OCI-LY1 (cell line): ENCODE results near the gene EHBP1L1.

ENCODE experiments used
- H2AFZ ChIP-seq: fragments of 200-600 bp; sonication (generic), shearing (Covaris generic); 2 replicates; pipeline ENCODE4 v1.6.0; 2014; ENCODE audit warnings: antibody characterized with exemption, mild to moderate bottlenecking, low read length
- H3F3A ChIP-seq: fragments of 200-600 bp; sonication (generic), shearing (Covaris generic); 2 replicates; pipeline ENCODE4 v1.6.0; 2014; ENCODE audit warnings: mild to moderate bottlenecking, antibody characterized with exemption, low read length, moderate library complexity; ENCODE audit not compliant: insufficient read depth
- H3K27ac ChIP-seq: fragments of 200-600 bp; sonication (generic); 2 replicates; pipeline ENCODE4 v1.5.1; 2014; ENCODE audit warnings: low read length, mixed run types, mild to moderate bottlenecking, low read depth; ENCODE audit not compliant: poor library complexity, severe bottlenecking
- H3K27me3 ChIP-seq: fragments of 200-600 bp; sonication (generic); 2 replicates; pipeline ENCODE4 v1.6.0; 2014; ENCODE audit warnings: antibody characterized with exemption, mild to moderate bottlenecking, low read length, moderate library complexity; ENCODE audit not compliant: insufficient read depth
- H3K36me3 ChIP-seq: fragments of 200-600 bp; sonication (generic); 2 replicates; pipeline ENCODE4 v1.6.1; 2014; ENCODE audit warnings: mild to moderate bottlenecking, antibody characterized with exemption, low read length, moderate library complexity, mixed read lengths; ENCODE audit not compliant: insufficient read depth
- H3K4me1 ChIP-seq: fragments of 200-600 bp; sonication (generic); 2 replicates; pipeline ENCODE4 v1.5.1; 2014; ENCODE audit warnings: mild to moderate bottlenecking, low read length, moderate library complexity; ENCODE audit not compliant: insufficient read depth, severe bottlenecking
- H3K4me2 ChIP-seq: fragments of 200-600 bp; sonication (generic), shearing (Covaris generic); 2 replicates; pipeline ENCODE4 v1.6.1; 2014; ENCODE audit warnings: low read length
- H3K4me3 ChIP-seq: fragments of 200-600 bp; sonication (generic); 2 replicates; pipeline ENCODE4 v1.5.1; 2014; ENCODE audit warnings: low read length, low read depth, mild to moderate bottlenecking, mixed read lengths; ENCODE audit not compliant: poor library complexity, severe bottlenecking
- H3K79me2 ChIP-seq: fragments of 200-600 bp; shearing (Covaris generic); 2 replicates; pipeline ENCODE4 v1.6.1; 2016; ENCODE audit warnings: mixed run types, low read length, mixed read lengths; ENCODE audit not compliant: insufficient read depth
- H3K9ac ChIP-seq: fragments of 200-600 bp; sonication (generic), shearing (Covaris generic); 2 replicates; pipeline ENCODE4 v1.6.1; 2014; ENCODE audit warnings: mild to moderate bottlenecking, low read length, mixed read lengths
- H3K9me2 ChIP-seq: fragments of 200-600 bp; sonication (generic), shearing (Covaris generic); 2 replicates; pipeline ENCODE4 v1.6.1; 2014; ENCODE audit warnings: low read depth, mild to moderate bottlenecking, low read length, mixed read lengths
- H3K9me3 ChIP-seq: fragments of 200-600 bp; shearing (Covaris generic); 2 replicates; pipeline ENCODE4 v1.6.1; 2014; ENCODE audit warnings: low read length, mixed read lengths
- H4K20me1 ChIP-seq: fragments of 200-600 bp; sonication (generic), shearing (Covaris generic); 2 replicates; pipeline ENCODE4 v1.6.0; 2016; ENCODE audit warnings: mild to moderate bottlenecking, low read length; ENCODE audit not compliant: insufficient read depth
- CTCF ChIP-seq: fragments of 200-600 bp; sonication (generic), shearing (Covaris generic); IDR thresholded peaks from 2 replicates; pipeline ENCODE4 v1.5.1; 2017; ENCODE audit warnings: mild to moderate bottlenecking, antibody characterized with exemption, low read length, moderate library complexity, mixed read lengths
- EZH2 ChIP-seq: fragments of 200-600 bp; sonication (generic), shearing (Covaris generic); IDR thresholded peaks from 2 replicates; pipeline ENCODE4 v1.8.0; 2017; ENCODE audit warnings: borderline replicate concordance, mixed run types, mild to moderate bottlenecking, antibody characterized with exemption, low read length, moderate library complexity, mixed read lengths

EHBP1L1 gene

GRCh38 chr11:65545853-65546216 is 30.0 kb upstream of the EHBP1L1 start:
- peak overlapping the region; percentile 83 for H3K27ac ChIP-seq
- H3K9ac ChIP-seq: peak overlapping the region; percentile 18; the same call in 1 of the 2 replicates
- H3K4me3 ChIP-seq: peak overlapping the region; percentile 58

GRCh38 chr11:65546217-65546958 is 29.5 kb upstream of the EHBP1L1 start:
- Histone ChIP-seq H3K36me3 (no peaks in the 10 kb centered on the region), H3K79me2 (no peaks in the 10 kb centered on the region), H2AFZ (no peak overlapping the region), H3F3A (no peaks in the 10 kb centered on the region), H3K27ac (peak overlapping the region; percentile 83), H3K27me3 (no peaks in the 10 kb centered on the region), H3K4me2 (peak overlapping the region; percentile 71), H3K9ac (peak overlapping the region; percentile 54), H3K9me2 (no peaks in the 10 kb centered on the region), H3K4me3 (peak overlapping the region; percentile 58), H4K20me1 (no peaks in the 10 kb centered on the region), H3K9me3 (no peaks in the 10 kb centered on the region), H3K4me1 (peaks cover 31% of the 10 kb centered on the region)
- no peak for TF ChIP-seq EZH2
- no peak for TF ChIP-seq CTCF

More at GRCh38 chr11:65545853-65546216, 30.0 kb upstream of the EHBP1L1 start:
- Histone ChIP-seq H3K4me1 (peaks cover 31% of the 10 kb centered on the region), H3F3A (no peaks in the 10 kb centered on the region), H4K20me1 (no peaks in the 10 kb centered on the region), H3K4me2 (peak overlapping the region; percentile 71), H2AFZ (no peak overlapping the region), H3K36me3 (no peaks in the 10 kb centered on the region), H3K79me2 (no peaks in the 10 kb centered on the region), H3K9me3 (no peaks in the 10 kb centered on the region), H3K9me2 (no peaks in the 10 kb centered on the region), H3K27me3 (no peaks in the 10 kb centered on the region)
- TF ChIP-seq CTCF (no peak), EZH2 (no peak)

DNA sequence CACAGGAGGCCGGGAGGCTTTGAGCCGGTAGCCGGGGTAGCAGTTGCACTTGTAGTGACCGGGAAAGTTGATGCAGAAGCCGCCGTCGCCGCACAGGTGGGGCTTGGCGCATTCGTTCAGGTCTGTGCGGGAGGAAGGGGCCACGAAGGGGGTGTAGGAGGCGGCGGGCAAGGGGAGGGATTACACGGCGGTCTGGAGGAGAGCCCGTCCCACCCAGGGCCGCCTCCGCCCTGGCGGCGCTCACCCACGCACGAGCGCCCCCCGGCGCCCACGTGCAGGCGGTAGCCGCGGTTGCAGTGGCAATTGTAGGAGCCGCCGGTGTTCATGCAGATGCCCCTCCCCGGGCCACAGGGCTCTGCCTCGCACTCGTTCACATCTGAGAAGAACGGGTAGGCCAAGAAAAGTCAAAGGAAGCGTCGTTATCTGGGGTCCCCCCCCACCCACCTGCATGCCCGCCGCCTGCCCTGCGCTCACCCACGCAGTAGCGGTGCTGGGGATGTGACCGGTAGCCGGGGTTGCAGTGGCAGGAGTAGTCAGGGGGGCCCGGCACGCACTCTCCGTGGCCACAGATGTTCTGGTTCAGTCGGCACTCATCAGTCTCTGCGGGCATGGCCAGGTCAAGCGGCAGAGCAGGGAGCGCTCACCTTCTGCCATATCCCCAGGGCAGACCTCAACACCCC is 28.3 kb upstream of the EHBP1L1 start:
- no peaks in the 10 kb centered on the region for H3K36me3 ChIP-seq
- no peaks in the 10 kb centered on the region for H4K20me1 ChIP-seq
- H3K27me3 ChIP-seq: no peaks in the 10 kb centered on the region
- no peaks in the 10 kb centered on the region for H3K9me2 ChIP-seq
- peak overlapping the region; percentile 54; the same call in 1 of the 2 replicates for H3K9ac ChIP-seq
- no peak overlapping the region for H2AFZ ChIP-seq
- H3K4me1 ChIP-seq: peaks cover 40% of the 10 kb centered on the region
- no peaks in the 10 kb centered on the region for H3K9me3 ChIP-seq
- peak overlapping the region; percentile 58 for H3K4me3 ChIP-seq
- TF ChIP-seq CTCF: peak; percentile 81
- TF ChIP-seq EZH2: no peak
- no peaks in the 10 kb centered on the region for H3K79me2 ChIP-seq
- H3F3A ChIP-seq: no peaks in the 10 kb centered on the region
- peak overlapping the region; percentile 71 for H3K4me2 ChIP-seq
- H3K27ac ChIP-seq: peak overlapping the region; percentile 83
